HepG2 (cell line): Measurements from ENCODE around the gene CACHD1.

Experiments used
- FOXA1 ChIP-seq, 2 experiments: fragments of 450-650 bp in 1 of 2; sonication (generic) in 1 of 2; formaldehyde crosslinking in 1 of 2; IDR thresholded peaks; 2 replicates each; pipeline versions ENCODE4 v1.4.0 to v1.6.1; 2016 to 2020; ENCODE audit warnings: missing genetic modification reagents in 1 of 2
- MYC ChIP-seq: sonication (generic); formaldehyde crosslinking; IDR thresholded peaks from 2 replicates; pipeline ENCODE4 v1.9.0; 2021; ENCODE audit warnings: missing genetic modification reagents, borderline replicate concordance
- POLR2A ChIP-seq, 2 experiments: IDR thresholded peaks; 2 replicates each; pipeline ENCODE4 v1.6.1; 2011; ENCODE audit warnings: low read depth in 2 of 2, low read length in 2 of 2, mild to moderate bottlenecking in 1 of 2, moderate library complexity in 1 of 2; ENCODE audit not compliant: insufficient read depth in 1 of 2
- TAF1 ChIP-seq: sonication (generic); formaldehyde crosslinking; IDR thresholded peaks from 2 replicates; pipeline ENCODE4 v1.4.0; 2020; ENCODE audit warnings: missing genetic modification reagents
- TBP ChIP-seq: sonication (generic); formaldehyde crosslinking; IDR thresholded peaks from 2 replicates; pipeline ENCODE4 v1.5.0; 2020; ENCODE audit warnings: missing genetic modification reagents
- ZNF670 ChIP-seq: sonication (generic); formaldehyde crosslinking; IDR thresholded peaks from 2 replicates; pipeline ENCODE4 v1.8.0; 2022; ENCODE audit warnings: mild to moderate bottlenecking, missing genetic modification reagents, borderline replicate concordance
- TF ChIP-seq, protein P1 (sequence below): sonication (generic); formaldehyde crosslinking; IDR thresholded peaks from 2 replicates; pipeline ENCODE4 v1.5.0; 2020; ENCODE audit warnings: mild to moderate bottlenecking, missing genetic modification reagents, moderate library complexity

- no peak for TF ChIP-seq TBP (CRISPR knock-in tag)
- TF ChIP-seq TAF1, result no peak
- TF ChIP-seq ZNF670 (CRISPR knock-in tag), result no peak
- TF ChIP-seq FOXA1 (IDR thresholded peaks at IDR 0.05), result no peak
- no peak for TF ChIP-seq FOXA1 (CRISPR knock-in tag; IDR thresholded peaks at IDR 0.05)
- no peak for TF ChIP-seq MYC
- TF ChIP-seq POLR2A (IDR thresholded peaks at IDR 0.05; ENCODE audit: insufficient read depth in 1 of 2, low read depth in 2 of 2, low read length in 2 of 2), result no peak
- TF ChIP-seq, protein P1, sequence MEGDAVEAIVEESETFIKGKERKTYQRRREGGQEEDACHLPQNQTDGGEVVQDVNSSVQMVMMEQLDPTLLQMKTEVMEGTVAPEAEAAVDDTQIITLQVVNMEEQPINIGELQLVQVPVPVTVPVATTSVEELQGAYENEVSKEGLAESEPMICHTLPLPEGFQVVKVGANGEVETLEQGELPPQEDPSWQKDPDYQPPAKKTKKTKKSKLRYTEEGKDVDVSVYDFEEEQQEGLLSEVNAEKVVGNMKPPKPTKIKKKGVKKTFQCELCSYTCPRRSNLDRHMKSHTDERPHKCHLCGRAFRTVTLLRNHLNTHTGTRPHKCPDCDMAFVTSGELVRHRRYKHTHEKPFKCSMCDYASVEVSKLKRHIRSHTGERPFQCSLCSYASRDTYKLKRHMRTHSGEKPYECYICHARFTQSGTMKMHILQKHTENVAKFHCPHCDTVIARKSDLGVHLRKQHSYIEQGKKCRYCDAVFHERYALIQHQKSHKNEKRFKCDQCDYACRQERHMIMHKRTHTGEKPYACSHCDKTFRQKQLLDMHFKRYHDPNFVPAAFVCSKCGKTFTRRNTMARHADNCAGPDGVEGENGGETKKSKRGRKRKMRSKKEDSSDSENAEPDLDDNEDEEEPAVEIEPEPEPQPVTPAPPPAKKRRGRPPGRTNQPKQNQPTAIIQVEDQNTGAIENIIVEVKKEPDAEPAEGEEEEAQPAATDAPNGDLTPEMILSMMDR (CRISPR knock-in tag), result no peak
Measured at GRCh38 chr1:64693406-64693805, 223.5 kb downstream of the CACHD1 start.
